Measurements from ENCODE around the gene ZBTB4. TPM values are rescaled to one million over a fixed set of nuclear protein-coding genes. Genes with fewer than 3 reads are reported as not detected.

ZBTB4 gene
- polyA plus RNA-seq, 1 experiment: 25.9 TPM

GRCh38 chr17:7409716-7410115, 69.7 kb downstream of the ZBTB4 start:
- ChIA-PET POLR2A (no interaction called here), CTCF (no interaction called here)
- H3K36me3 ChIP-seq (ENCODE audit: control insufficient read depth, insufficient read depth, low read length): peaks cover 11% of the 10 kb centered on the region
- no peak for TF ChIP-seq CTCF (IDR thresholded peaks at IDR 0.05; ENCODE audit: insufficient read depth, low read depth, low read length)
- H3K4me3 ChIP-seq (ENCODE audit: low read depth, low read length): no peak overlapping the region
- H3K27me3 ChIP-seq (ENCODE audit: control insufficient read depth, insufficient read depth, low read length): no peaks in the 10 kb centered on the region
- DNase-seq (ENCODE audit: low read depth): no peak

Other genes with a start within 250 kb of the ZBTB4 start
- 3.6 and 5.0 TPM in 2 replicates for gene DVL2, start 245.1 kb downstream of the ZBTB4 start, polyA plus RNA-seq (2011; rRNA removed)
- 59.0 and 72.8 TPM in 2 replicates for gene PHF23, start 240.2 kb downstream of the ZBTB4 start, polyA plus RNA-seq (2011; rRNA removed)
- 762 and 865 TPM in 2 replicates for gene GABARAP, start 237.2 kb downstream of the ZBTB4 start, polyA plus RNA-seq (2011; rRNA removed)
- gene CTDNEP1, start 227.9 kb downstream of the ZBTB4 start, polyA plus RNA-seq (2011; rRNA removed): 117 and 129 TPM in 2 replicates
- 29.8 and 35.6 TPM in 2 replicates for gene ELP5, start 227.4 kb downstream of the ZBTB4 start, polyA plus RNA-seq (2011; rRNA removed)
- 1.5 and 2.1 TPM in 2 replicates for gene CLDN7, start 217.2 kb downstream of the ZBTB4 start, polyA plus RNA-seq (2011; rRNA removed)
- 0.15 and 0.36 TPM in 2 replicates for gene SLC2A4, start 197.9 kb downstream of the ZBTB4 start, polyA plus RNA-seq (2011; rRNA removed)
- 0.11 TPM in 2 replicates for gene YBX2, start 185.0 kb downstream of the ZBTB4 start, polyA plus RNA-seq (2011; rRNA removed)
- 556 and 579 TPM in 2 replicates for gene EIF5A, start 172.0 kb downstream of the ZBTB4 start, polyA plus RNA-seq (2011; rRNA removed)
- 12.7 and 37.4 TPM in 2 replicates for gene GPS2, start 164.3 kb downstream of the ZBTB4 start, polyA plus RNA-seq (2011; rRNA removed)
- gene NEURL4, start 150.3 kb downstream of the ZBTB4 start, polyA plus RNA-seq (2011; rRNA removed): 8.0 and 14.9 TPM in 2 replicates
- gene ACAP1, start 143.1 kb downstream of the ZBTB4 start, polyA plus RNA-seq (2011; rRNA removed): 1.7 and 2.0 TPM in 2 replicates
- gene KCTD11, start 127.5 kb downstream of the ZBTB4 start, polyA plus RNA-seq (2011; rRNA removed): 16.2 and 19.8 TPM in 2 replicates
- not detected in 2 replicates for gene TMEM95, start 124.5 kb downstream of the ZBTB4 start, polyA plus RNA-seq (2011; rRNA removed)
- 1.7 and 2.2 TPM in 2 replicates for gene TNK1, start 98.5 kb downstream of the ZBTB4 start, polyA plus RNA-seq (2011; rRNA removed)
- 40.1 and 76.1 TPM in 2 replicates for gene PLSCR3, start 85.1 kb downstream of the ZBTB4 start, polyA plus RNA-seq (2011; rRNA removed)
- 65.4 and 101 TPM in 2 replicates for gene TMEM256, start 75.5 kb downstream of the ZBTB4 start, polyA plus RNA-seq (2011; rRNA removed)
- 6.0 and 8.5 TPM in 2 replicates for gene NLGN2, start 71.8 kb downstream of the ZBTB4 start, polyA plus RNA-seq (2011; rRNA removed)
- gene SPEM1, start 59.3 kb downstream of the ZBTB4 start, polyA plus RNA-seq (2011; rRNA removed): not detected in 2 replicates
- not detected in 2 replicates for gene SPEM2, start 54.0 kb downstream of the ZBTB4 start, polyA plus RNA-seq (2011; rRNA removed)
- gene SPEM3, start 50.8 kb downstream of the ZBTB4 start, polyA plus RNA-seq (2011; rRNA removed): not detected in 2 replicates
- 1.8 and 3.0 TPM in 2 replicates for gene TMEM102, start 44.2 kb downstream of the ZBTB4 start, polyA plus RNA-seq (2011; rRNA removed)
- gene FGF11, start 40.1 kb downstream of the ZBTB4 start, polyA plus RNA-seq (2011; rRNA removed): 0.50 and 0.98 TPM in 2 replicates
- 6.8 and 7.4 TPM in 2 replicates for gene CHRNB1, start 34.6 kb downstream of the ZBTB4 start, polyA plus RNA-seq (2011; rRNA removed)
- gene SLC35G6, start 1.8 kb upstream of the ZBTB4 start, polyA plus RNA-seq (2011; rRNA removed): not detected in 2 replicates
- 21.5 and 27.7 TPM in 2 replicates for gene POLR2A, start 4.7 kb upstream of the ZBTB4 start, polyA plus RNA-seq (2011; rRNA removed)
- gene TNFSF12, start 69.4 kb upstream of the ZBTB4 start, polyA plus RNA-seq (2011; rRNA removed): 29.2 and 49.5 TPM in 2 replicates
- 2.0 and 2.4 TPM in 2 replicates for gene TNFSF13, start 79.1 kb upstream of the ZBTB4 start, polyA plus RNA-seq (2011; rRNA removed)
- 69.8 and 72.2 TPM in 2 replicates for gene SENP3, start 82.3 kb upstream of the ZBTB4 start, polyA plus RNA-seq (2011; rRNA removed)
- 58.2 and 93.2 TPM in 2 replicates for gene CD68, start 100.0 kb upstream of the ZBTB4 start, polyA plus RNA-seq (2011; rRNA removed)
- 142 and 174 TPM in 2 replicates for gene MPDU1, start 104.2 kb upstream of the ZBTB4 start, polyA plus RNA-seq (2011; rRNA removed)
- 0.34 and 0.49 TPM in 2 replicates for gene SOX15, start 110.5 kb upstream of the ZBTB4 start, polyA plus RNA-seq (2011; rRNA removed)
- gene FXR2, start 135.3 kb upstream of the ZBTB4 start, polyA plus RNA-seq (2011; rRNA removed): 33.6 and 46.2 TPM in 2 replicates
- 33.9 and 37.4 TPM in 2 replicates for gene SAT2, start 148.2 kb upstream of the ZBTB4 start, polyA plus RNA-seq (2011; rRNA removed)
- 0.85 and 1.2 TPM in 2 replicates for gene SHBG, start 150.5 kb upstream of the ZBTB4 start, polyA plus RNA-seq (2011; rRNA removed)
- not detected in 2 replicates for gene ATP1B2, start 171.3 kb upstream of the ZBTB4 start, polyA plus RNA-seq (2011; rRNA removed)
- gene TP53, start 207.9 kb upstream of the ZBTB4 start, polyA plus RNA-seq (2011; rRNA removed): 27.6 and 48.4 TPM in 2 replicates
- 5.8 and 7.9 TPM in 2 replicates for gene WRAP53, start 208.8 kb upstream of the ZBTB4 start, polyA plus RNA-seq (2011; rRNA removed)
- 4.9 and 5.3 TPM in 2 replicates for gene EFNB3, start 225.6 kb upstream of the ZBTB4 start, polyA plus RNA-seq (2011; rRNA removed)
- gene DNAH2, start 238.1 kb upstream of the ZBTB4 start, polyA plus RNA-seq (2011; rRNA removed): 0.09 and 0.10 TPM in 2 replicates